ENCODE results near the gene MNT.

- TF ChIP-seq POLR2A (IDR thresholded peaks at IDR 0.05) = no peak
- TF ChIP-seq, protein P1, sequence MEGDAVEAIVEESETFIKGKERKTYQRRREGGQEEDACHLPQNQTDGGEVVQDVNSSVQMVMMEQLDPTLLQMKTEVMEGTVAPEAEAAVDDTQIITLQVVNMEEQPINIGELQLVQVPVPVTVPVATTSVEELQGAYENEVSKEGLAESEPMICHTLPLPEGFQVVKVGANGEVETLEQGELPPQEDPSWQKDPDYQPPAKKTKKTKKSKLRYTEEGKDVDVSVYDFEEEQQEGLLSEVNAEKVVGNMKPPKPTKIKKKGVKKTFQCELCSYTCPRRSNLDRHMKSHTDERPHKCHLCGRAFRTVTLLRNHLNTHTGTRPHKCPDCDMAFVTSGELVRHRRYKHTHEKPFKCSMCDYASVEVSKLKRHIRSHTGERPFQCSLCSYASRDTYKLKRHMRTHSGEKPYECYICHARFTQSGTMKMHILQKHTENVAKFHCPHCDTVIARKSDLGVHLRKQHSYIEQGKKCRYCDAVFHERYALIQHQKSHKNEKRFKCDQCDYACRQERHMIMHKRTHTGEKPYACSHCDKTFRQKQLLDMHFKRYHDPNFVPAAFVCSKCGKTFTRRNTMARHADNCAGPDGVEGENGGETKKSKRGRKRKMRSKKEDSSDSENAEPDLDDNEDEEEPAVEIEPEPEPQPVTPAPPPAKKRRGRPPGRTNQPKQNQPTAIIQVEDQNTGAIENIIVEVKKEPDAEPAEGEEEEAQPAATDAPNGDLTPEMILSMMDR (IDR thresholded peaks at IDR 0.05) = no peak
These were observed 19.8 kb downstream of the MNT start for GRCh38 chr17:2380950-2381649.
